ENCODE results near the gene PSMD9. TPM values are rescaled to one million over a fixed set of nuclear protein-coding genes. Genes with fewer than 3 reads are reported as not detected.

PSMD9 gene, protein sequence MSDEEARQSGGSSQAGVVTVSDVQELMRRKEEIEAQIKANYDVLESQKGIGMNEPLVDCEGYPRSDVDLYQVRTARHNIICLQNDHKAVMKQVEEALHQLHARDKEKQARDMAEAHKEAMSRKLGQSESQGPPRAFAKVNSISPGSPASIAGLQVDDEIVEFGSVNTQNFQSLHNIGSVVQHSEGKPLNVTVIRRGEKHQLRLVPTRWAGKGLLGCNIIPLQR
- 93.2 and 130 TPM in 2 replicates for polyA plus RNA-seq (2011; rRNA removed)
- polyA minus RNA-seq (2011; rRNA and poly(A)+ RNA removed) = 29.4 and 39.8 TPM in 2 replicates

- H3K36me3 ChIP-seq (ENCODE audit: control insufficient read depth, insufficient read depth, low read length) = peaks cover 4% of the 10 kb centered on the region
- TF ChIP-seq CTCF (IDR thresholded peaks at IDR 0.05; ENCODE audit: insufficient read depth, low read depth, low read length) = peak; percentile 89
- DNase-seq (ENCODE audit: low read depth) = peak; percentile 85
- ChIA-PET POLR2A (interaction anchor here (0.9 to 1.0 kb wide), 2 partner anchors 16 to 95 kb away, joined by 3 read pairs; no protein-coding TSS in a partner anchor), CTCF (interaction anchor here (0.7 to 7.0 kb wide), 16 partner anchors 12 to 177 kb away, joined by 3 to 64 read pairs (median 4); partner anchors contain the start of genes RHOF and SETD1B)
- H3K4me3 ChIP-seq (ENCODE audit: low read depth, low read length) = peak within 1 kb of the TSS; percentile 77
- H3K27me3 ChIP-seq (ENCODE audit: control insufficient read depth, insufficient read depth, low read length) = no peaks in the 10 kb centered on the region
Measured at GRCh38 chr12:121888478-121889273, at the start of gene PSMD9. TSS of gene PSMD9 (plus strand) at chr12:121888790. CDS start at chr12:121888857, 67 bp downstream.

- POLR2A ChIA-PET = interaction anchor here (1.0 kb wide), 1 partner anchor 36 kb away, joined by 4 read pairs; no protein-coding TSS in a partner anchor
Measured at GRCh38 chr12:121839106-121839992, 49.2 kb upstream of the PSMD9 start.

GRCh38 chr12:121839993-121840761 is 48.4 kb upstream of the PSMD9 start:
- H3K27me3 ChIP-seq (ENCODE audit: control insufficient read depth, insufficient read depth, low read length) = no peaks in the 10 kb centered on the region
- no peaks in the 10 kb centered on the region; the same call in 1 of the 2 replicates for H3K36me3 ChIP-seq (ENCODE audit: control insufficient read depth, insufficient read depth, low read length)
- TF ChIP-seq CTCF (IDR thresholded peaks at IDR 0.05; ENCODE audit: insufficient read depth, low read depth, low read length) = no peak
- CTCF ChIA-PET = interaction anchor here (0.6 to 6.6 kb wide), 3 partner anchors 29 to 49 kb away, joined by 3 to 27 read pairs (median 5); partner anchors contain the start of gene RHOF
- peak overlapping the region; percentile 59 for H3K4me3 ChIP-seq (ENCODE audit: low read depth, low read length)
- no peak for DNase-seq (ENCODE audit: low read depth)
- POLR2A ChIA-PET = no interaction called here

More at GRCh38 chr12:121839106-121839992, 49.2 kb upstream of the PSMD9 start:
- peak; percentile 65 for TF ChIP-seq CTCF (IDR thresholded peaks at IDR 0.05; ENCODE audit: insufficient read depth, low read depth, low read length)
- Histone ChIP-seq H3K36me3 (ENCODE audit: control insufficient read depth, insufficient read depth, low read length) (no peaks in the 10 kb centered on the region; the same call in 1 of the 2 replicates), H3K27me3 (ENCODE audit: control insufficient read depth, insufficient read depth, low read length) (no peaks in the 10 kb centered on the region), H3K4me3 (ENCODE audit: low read depth, low read length) (peak overlapping the region; percentile 59)
- CTCF ChIA-PET = interaction anchor here (0.6 to 6.6 kb wide), 3 partner anchors 12 to 50 kb away, joined by 5 to 27 read pairs (median 14); partner anchors contain the start of gene RHOF
- peak; percentile 81 for DNase-seq (ENCODE audit: low read depth)

DNA sequence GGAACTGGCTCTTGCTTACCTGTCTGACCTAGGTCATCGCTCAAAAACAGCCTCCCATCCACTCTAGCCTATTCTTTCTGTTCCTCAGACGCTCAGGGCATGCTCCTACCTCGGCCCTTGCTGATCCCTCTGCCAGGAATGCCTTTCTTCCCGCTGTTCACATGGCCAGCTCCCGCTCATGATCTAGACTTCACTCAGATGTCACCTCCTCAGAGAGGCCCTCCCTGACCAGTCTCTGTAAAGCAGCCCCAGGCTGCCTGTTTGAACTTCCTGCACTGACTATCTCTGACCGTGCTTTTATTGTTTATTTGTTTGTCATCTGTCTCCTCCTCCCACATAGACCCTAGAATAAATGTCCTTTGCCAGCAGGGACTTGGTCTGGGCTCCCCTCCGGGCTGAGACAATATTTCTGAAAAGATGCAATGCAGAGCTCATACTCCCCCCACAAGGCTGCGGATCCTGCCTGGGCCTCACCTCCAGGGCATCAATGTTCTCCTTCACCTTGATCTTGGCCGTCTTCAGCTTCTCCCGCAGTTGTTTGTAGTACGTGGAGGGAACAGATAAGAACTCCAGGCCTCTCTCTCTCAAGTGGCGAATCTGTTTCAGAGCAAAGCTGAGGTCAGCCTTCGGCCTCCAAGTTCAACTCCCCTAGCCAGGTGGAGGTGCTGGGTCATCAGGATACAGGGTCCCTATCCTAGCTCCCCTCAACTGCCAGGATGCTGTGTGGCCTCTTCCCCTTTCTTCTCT is 45.2 kb upstream of the PSMD9 start:
- TF ChIP-seq CTCF (IDR thresholded peaks at IDR 0.05; ENCODE audit: insufficient read depth, low read depth, low read length) = no peak
- CTCF ChIA-PET = interaction anchor here (0.6 to 3.5 kb wide), 5 partner anchors 16 to 49 kb away, joined by 3 to 17 read pairs (median 3); partner anchors contain the start of genes HPD and RHOF
- Histone ChIP-seq H3K27me3 (ENCODE audit: control insufficient read depth, insufficient read depth, low read length) (no peaks in the 10 kb centered on the region), H3K36me3 (ENCODE audit: control insufficient read depth, insufficient read depth, low read length) (no peaks in the 10 kb centered on the region), H3K4me3 (ENCODE audit: low read depth, low read length) (no peak overlapping the region)
- POLR2A ChIA-PET = no interaction called here
- DNase-seq (ENCODE audit: low read depth) = no peak
